ENCODE data around the gene NKAIN4. TPM values are rescaled to one million over a fixed set of nuclear protein-coding genes. Genes with fewer than 3 reads are reported as not detected.

The NKAIN4 gene
- total and polyA plus RNA-seq, 2 experiments from 2014 or later: 12.6 to 13.2 TPM

GRCh38 chr20:63190828-63191227, 63.4 kb downstream of the NKAIN4 start:
- peak; percentile 14; the same call in 2 of the 3 replicates for ATAC-seq

More at GRCh38 chr20:63190828-63191227, 63.4 kb downstream of the NKAIN4 start:
- H3K4me3 Mint-ChIP-seq: no peak overlapping the region
- H3K36me3 Mint-ChIP-seq (ENCODE audit: low read depth): peaks cover 13% of the 10 kb centered on the region
- Histone ChIP-seq H3F3A (replicated peaks; ENCODE audit: low read depth) (peaks cover 12% of the 10 kb centered on the region), H3K79me2 (replicated peaks; ENCODE audit: insufficient read depth) (peaks cover 12% of the 10 kb centered on the region), H3K4me1 (ENCODE audit: insufficient read depth) (peaks cover 5% of the 10 kb centered on the region; the same call in 1 of the 2 replicates), H2AFZ (no peak overlapping the region), H3K27me3 (ENCODE audit: insufficient read depth) (no peaks in the 10 kb centered on the region), H3K9me2 (ENCODE audit: insufficient read depth) (no peaks in the 10 kb centered on the region), H3K36me3 (ENCODE audit: insufficient read depth) (peaks cover 7% of the 10 kb centered on the region; the same call in 1 of the 2 replicates), H3K27ac (ENCODE audit: low read depth) (no peak overlapping the region), H3K4me3 (no peak overlapping the region), H3K4me2 (no peak overlapping the region), H4K20me1 (replicated peaks; ENCODE audit: insufficient read depth) (peaks cover 12% of the 10 kb centered on the region)
- no peak for TF ChIP-seq ZNF114 (CRISPR knock-in tag; IDR thresholded peaks at IDR 0.05)
- H3K27me3 Mint-ChIP-seq (ENCODE audit: insufficient read depth, low read depth, poor library complexity): peaks cover 37% of the 10 kb centered on the region
- no peaks in the 10 kb centered on the region; the same call in 2 of the 3 replicates for H3K9me3 Mint-ChIP-seq
- DNase-seq (ENCODE audit: low spot score): no peak
- peaks cover 3% of the 10 kb centered on the region; the same call in 1 of the 3 replicates for H3K4me1 Mint-ChIP-seq
- no peak overlapping the region for H3K27ac Mint-ChIP-seq

MicroRNAs within 50 kb of the gene (microRNA counts, 767-probe panel; counts per million panel counts)
- microRNA hsa-miR-3196: not detected

Small RNAs within 50 kb of the gene (microRNA-seq; reads per million reads assigned to microRNA genes)
- gene MIR3196 (not detected), gene MIR4326 (not detected)

Small RNAs within 50 kb of the gene (small RNA-seq; reads per million reads assigned to genes)
- gene MIR3196 (ENCODE audit: low replicate concordance): not detected
- gene MIR4326 (ENCODE audit: low replicate concordance): 0.22 reads per million

Other genes with a start within 250 kb of the NKAIN4 start
- 5.0 and 6.6 TPM in 2 replicates for gene BHLHE23, start 247.5 kb downstream of the NKAIN4 start, total RNA-seq (2014; rRNA removed; shearing (Covaris generic))
- gene BHLHE23, start 247.5 kb downstream of the NKAIN4 start, polyA plus RNA-seq (2016; fragmentation: Nextera tagmentation; extraction: Ambion mirVana): 0.52 TPM in 2 replicates
- 64.3 and 64.5 TPM in 2 replicates for gene YTHDF1, start 38.3 kb downstream of the NKAIN4 start, total RNA-seq (2014; rRNA removed; shearing (Covaris generic))
- gene YTHDF1, start 38.3 kb downstream of the NKAIN4 start, polyA plus RNA-seq (2016; fragmentation: Nextera tagmentation; extraction: Ambion mirVana): 30.9 and 34.9 TPM in 2 replicates
- 0.24 TPM in 1 of 2 replicates, not detected in the other for gene BIRC7, start 18.6 kb downstream of the NKAIN4 start, total RNA-seq (2014; rRNA removed; shearing (Covaris generic))
- 0.16 TPM in 1 of 2 replicates, not detected in the other for gene BIRC7, start 18.6 kb downstream of the NKAIN4 start, polyA plus RNA-seq (2016; fragmentation: Nextera tagmentation; extraction: Ambion mirVana)
- gene ARFGAP1, start 18.4 kb upstream of the NKAIN4 start, total RNA-seq (2014; rRNA removed; shearing (Covaris generic)): 88.8 and 95.5 TPM in 2 replicates
- 40.6 and 41.5 TPM in 2 replicates for gene ARFGAP1, start 18.4 kb upstream of the NKAIN4 start, polyA plus RNA-seq (2016; fragmentation: Nextera tagmentation; extraction: Ambion mirVana)
- 0.28 and 0.43 TPM in 2 replicates for gene COL20A1, start 38.7 kb upstream of the NKAIN4 start, total RNA-seq (2014; rRNA removed; shearing (Covaris generic))
- gene COL20A1, start 38.7 kb upstream of the NKAIN4 start, polyA plus RNA-seq (2016; fragmentation: Nextera tagmentation; extraction: Ambion mirVana): 0.59 and 0.79 TPM in 2 replicates
- gene CHRNA4, start 106.9 kb upstream of the NKAIN4 start, total RNA-seq (2014; rRNA removed; shearing (Covaris generic)): 1.9 and 3.9 TPM in 2 replicates
- 2.1 and 2.7 TPM in 2 replicates for gene CHRNA4, start 106.9 kb upstream of the NKAIN4 start, polyA plus RNA-seq (2016; fragmentation: Nextera tagmentation; extraction: Ambion mirVana)
- 61.7 and 92.4 TPM in 2 replicates for gene KCNQ2, start 218.2 kb upstream of the NKAIN4 start, total RNA-seq (2014; rRNA removed; shearing (Covaris generic))
- 67.9 and 68.5 TPM in 2 replicates for gene KCNQ2, start 218.2 kb upstream of the NKAIN4 start, polyA plus RNA-seq (2016; fragmentation: Nextera tagmentation; extraction: Ambion mirVana)
- 37.1 TPM in 2 replicates for gene EEF1A2, start 244.6 kb upstream of the NKAIN4 start, total RNA-seq (2014; rRNA removed; shearing (Covaris generic))
- gene EEF1A2, start 244.6 kb upstream of the NKAIN4 start, polyA plus RNA-seq (2016; fragmentation: Nextera tagmentation; extraction: Ambion mirVana): 1.3 and 1.4 TPM in 2 replicates